ENCODE results near the gene RASGEF1B. TPM values are rescaled to one million over a fixed set of nuclear protein-coding genes. Genes with fewer than 3 reads are reported as not detected.

The RASGEF1B gene
- polyA plus RNA-seq, 3 donors: 2.1 to 11.5 (median 10.8) TPM

GRCh38 chr4:81447566-81448229 lies 24.0 kb downstream of the RASGEF1B start:
- WGBS, 3 donors: 74 to 79% (median 78%) methylated on average over 10 of the region's 10 CpGs
- no peak overlapping the region for H3K27ac ChIP-seq (ENCODE audit: low read depth, low read length)

- WGBS, 3 donors: 68 to 88% (median 80%) methylated on average over 1 of the region's 1 CpG
- H3K27ac ChIP-seq (ENCODE audit: low read depth, low read length): no peak overlapping the region
These were observed 25.1 kb downstream of the RASGEF1B start for GRCh38 chr4:81446634-81447033.

- no peak overlapping the region for H3K27ac ChIP-seq (ENCODE audit: low read depth, low read length)
- WGBS, 3 donors: 84 to 92% (median 90%) methylated on average over 5 of the region's 5 CpGs
These were observed 26.5 kb downstream of the RASGEF1B start for GRCh38 chr4:81445196-81445595.

- WGBS, 3 donors: 87 to 91% (median 90%) methylated on average over 4 of the region's 4 CpGs
- no peak overlapping the region for H3K27ac ChIP-seq (ENCODE audit: low read depth, low read length)
These were observed 29.1 kb downstream of the RASGEF1B start for GRCh38 chr4:81442484-81443085.

GRCh38 chr4:81440949-81441348 lies 30.8 kb downstream of the RASGEF1B start:
- 55 to 91% (median 77%) methylated on average over 4 of the region's 4 CpGs for WGBS, 3 donors
- H3K27ac ChIP-seq (ENCODE audit: low read depth, low read length): no peak overlapping the region

- 92 to 93% (median 93%) methylated on average over 2 of the region's 2 CpGs for WGBS, 3 donors
These were observed 34.6 kb downstream of the RASGEF1B start for GRCh38 chr4:81436941-81437574.

GRCh38 chr4:81436096-81436495 lies 35.6 kb downstream of the RASGEF1B start:
- H3K27ac ChIP-seq (ENCODE audit: low read depth, low read length): no peak overlapping the region

More at GRCh38 chr4:81436941-81437574, 34.6 kb downstream of the RASGEF1B start:
- H3K27ac ChIP-seq (ENCODE audit: low read depth, low read length): no peak overlapping the region

- no peak overlapping the region for H3K27ac ChIP-seq (ENCODE audit: low read depth, low read length)
- WGBS, 3 donors: 94 to 97% (median 96%) methylated on average over 4 of the region's 4 CpGs
These were observed 38.9 kb downstream of the RASGEF1B start for GRCh38 chr4:81432825-81433224.

- 56 to 78% (median 69%) methylated on average over 1 of the region's 1 CpG for WGBS, 3 donors
- H3K27ac ChIP-seq (ENCODE audit: low read depth, low read length): no peak overlapping the region
These were observed 39.7 kb downstream of the RASGEF1B start for GRCh38 chr4:81431971-81432370.

GRCh38 chr4:81429607-81430006 lies 42.1 kb downstream of the RASGEF1B start:
- 97% methylated on average over 25 of the region's 25 CpGs for WGBS, 3 donors
- no peak overlapping the region for H3K27ac ChIP-seq (ENCODE audit: low read depth, low read length)

- H3K27ac ChIP-seq (ENCODE audit: low read depth, low read length): no peak overlapping the region
- WGBS, 3 donors: 71 to 84% (median 76%) methylated on average over 6 of the region's 6 CpGs
These were observed 42.7 kb downstream of the RASGEF1B start for GRCh38 chr4:81429031-81429430.

- WGBS, 3 donors: 51 to 85% (median 76%) methylated on average over 3 of the region's 3 CpGs
- H3K27ac ChIP-seq (ENCODE audit: low read depth, low read length): no peak overlapping the region
These were observed 43.7 kb downstream of the RASGEF1B start for GRCh38 chr4:81428002-81428401.

- H3K27ac ChIP-seq (ENCODE audit: low read depth, low read length): no peak overlapping the region
- 43 to 54% (median 48%) methylated on average over 6 of the region's 6 CpGs for WGBS, 3 donors
These were observed 44.3 kb downstream of the RASGEF1B start for GRCh38 chr4:81427344-81427821.

- no peak overlapping the region for H3K27ac ChIP-seq (ENCODE audit: low read depth, low read length)
- WGBS, 3 donors: 73 to 84% (median 83%) methylated on average over 1 of the region's 1 CpG
These were observed 44.9 kb downstream of the RASGEF1B start for GRCh38 chr4:81426770-81427289.

GRCh38 chr4:81424816-81425755 lies 46.6 kb downstream of the RASGEF1B start:
- H3K27ac ChIP-seq (ENCODE audit: low read depth, low read length): no peak overlapping the region
- WGBS, 3 donors: 80 to 88% (median 84%) methylated on average over 5 of the region's 5 CpGs

GRCh38 chr4:81424336-81424735 lies 47.4 kb downstream of the RASGEF1B start:
- WGBS, 3 donors: 66 to 87% (median 85%) methylated on average over 6 of the region's 6 CpGs
- H3K27ac ChIP-seq (ENCODE audit: low read depth, low read length): no peak overlapping the region

GRCh38 chr4:81422595-81422994 lies 49.1 kb downstream of the RASGEF1B start:
- no peak overlapping the region for H3K27ac ChIP-seq (ENCODE audit: low read depth, low read length)
- 35 to 49% (median 40%) methylated on average over 1 of the region's 1 CpG for WGBS, 3 donors

Data from adipose tissue (tissue), 3 donors.